GM12878 (cell line): ENCODE measurements around the gene FREM2. TPM values are rescaled to one million over a fixed set of nuclear protein-coding genes. Genes with fewer than 3 reads are reported as not detected.

ENCODE experiments used
- ATAC-seq: fragments of 200-7000 bp; cut with Tn5 transposase; 3 replicates; pipeline ENCODE4 v1.9.1; 2020; ENCODE audit warnings: mild to moderate bottlenecking, moderate library complexity
- BruUV-seq: library from RNA; stranded (reverse); fragments of 400-500 nt; replicated peaks from 2 replicates; lab custom pipeline; 2021; lab: Mats Ljungman, UMichigan
- CTCF ChIA-PET: fragments of 300-600 bp; sonication (Branson Sonifier 250); formaldehyde crosslinking; extraction: SDS; loops from one replicate; lab custom pipeline; 2021; ENCODE audit warnings: inconsistent platforms; lab: Yijun Ruan, JAX
- POLR2A ChIA-PET: fragments of 350-600 bp; formaldehyde crosslinking; extraction: SDS; loops from one replicate; lab custom pipeline; 2021; ENCODE audit warnings: inconsistent platforms; lab: Charles Lee
- RAD21 ChIA-PET: fragments of 300-600 bp; sonication (Branson Sonifier 250); formaldehyde crosslinking; loops from one replicate; lab custom pipeline; 2023; ENCODE audit warnings: antibody characterized with exemption; ENCODE audit not compliant: unreplicated experiment; lab: Charles Lee
- SMC1A ChIA-PET: fragments of 300-600 bp; sonication (Branson Sonifier 250); formaldehyde crosslinking; loops from one replicate; lab custom pipeline; 2023; ENCODE audit not compliant: unreplicated experiment, uncharacterized antibody; lab: Charles Lee
- DNase-seq: peaks from one replicate; pipeline ENCODE4 v3.0.0-alpha.2; 2011; ENCODE audit warnings: low read depth, low spot score
- FAIRE-seq: peaks from 3 replicates; lab custom pipeline; 2011; peaks lifted over from hg19 to GRCh38; lab: Jason Lieb, UNC
- H2AFZ ChIP-seq: 2 replicates; pipeline ENCODE4 v1.6.0; 2011; ENCODE audit warnings: low read depth, low read length, control low read depth; ENCODE audit not compliant: control insufficient read depth
- H3K27ac ChIP-seq: 2 replicates; pipeline ENCODE4 v1.5.1; 2011; ENCODE audit warnings: control low read depth; ENCODE audit not compliant: control insufficient read depth, insufficient read depth
- H3K27me3 ChIP-seq, 2 experiments: replicated peaks in 1 of 2; 2 replicates each; pipeline versions ENCODE4 v1.6.0 to v1.6.1; 2011; ENCODE audit warnings: low read length in 1 of 2; ENCODE audit not compliant: control insufficient read depth in 2 of 2, insufficient read depth in 2 of 2
- H3K36me3 ChIP-seq, 2 experiments: 2 replicates each; pipeline ENCODE4 v1.5.1; 2011; ENCODE audit warnings: low read length in 1 of 2; ENCODE audit not compliant: control insufficient read depth in 2 of 2, insufficient read depth in 2 of 2
- H3K4me1 ChIP-seq: 2 replicates; pipeline ENCODE4 v1.6.1; 2011; ENCODE audit warnings: mild to moderate bottlenecking, low read length, moderate library complexity, mixed read lengths; ENCODE audit not compliant: control insufficient read depth, insufficient read depth
- H3K4me2 ChIP-seq: 2 replicates; pipeline ENCODE4 v1.6.0; 2011; ENCODE audit warnings: control low read depth; ENCODE audit not compliant: control insufficient read depth, insufficient read depth
- H3K4me3 ChIP-seq: fragments of 200-600 bp; sonication (generic); 2 replicates; pipeline ENCODE4 v1.5.1; 2016
- H3K79me2 ChIP-seq: 2 replicates; pipeline ENCODE4 v1.6.0; 2011; ENCODE audit warnings: low read length; ENCODE audit not compliant: control insufficient read depth, insufficient read depth
- H3K9ac ChIP-seq: 2 replicates; pipeline ENCODE4 v1.8.0; 2011; ENCODE audit warnings: low read length, control low read depth, mixed read lengths; ENCODE audit not compliant: control insufficient read depth, insufficient read depth
- H3K9me3 ChIP-seq: replicated peaks from 3 replicates; pipeline ENCODE4 v1.5.1; 2011; ENCODE audit warnings: mild to moderate bottlenecking, low read length; ENCODE audit not compliant: control insufficient read depth, insufficient read depth
- H4K20me1 ChIP-seq: 2 replicates; pipeline ENCODE4 v1.6.0; 2011; ENCODE audit not compliant: control insufficient read depth, insufficient read depth
- ATF2 ChIP-seq: IDR thresholded peaks from 2 replicates; pipeline ENCODE4 v1.6.1; 2012; ENCODE audit warnings: low read length, inconsistent platforms
- ELK1 ChIP-seq: IDR thresholded peaks from 2 replicates; pipeline ENCODE4 v1.6.1; 2012; ENCODE audit warnings: low read depth, low read length, improper control_type of control experiment
- HSF1 ChIP-seq: fragments of 150-350 bp; IDR thresholded peaks from 2 replicates; pipeline ENCODE4 v1.6.1; 2014; ENCODE audit warnings: mild to moderate bottlenecking, low read depth, low read length
- IKZF2 ChIP-seq, 2 experiments: fragments of 450-650 bp; IDR thresholded peaks; 2 replicates each; pipeline ENCODE4 v1.6.1; 2017; ENCODE audit warnings: mild to moderate bottlenecking in 2 of 2, moderate library complexity in 2 of 2
- JUND ChIP-seq: IDR thresholded peaks from 2 replicates; pipeline ENCODE4 v1.6.1; 2012; ENCODE audit warnings: low read depth, mild to moderate bottlenecking, low read length, improper control_type of control experiment, moderate library complexity
- WGBS: methylation state at CpG from one replicate; pipeline ENCODE4 v1.1.6; 2016; ENCODE audit warnings: low lambda C conversion rate; ENCODE audit not compliant: insufficient replicate concordance, insufficient coverage; ENCODE audit errors: missing lambda C conversion rate; 5-methylcytosine and 5-hydroxymethylcytosine counted together
- in situ Hi-C: fragments of 300-500 bp; cut with MboI; formaldehyde crosslinking; loops from 9 replicates; pipeline ENCODE4 v1.14.3; 2018; ENCODE audit warnings: mixed read lengths
- intact Hi-C: fragments of 100-400 bp; cut with micrococcal nuclease; formaldehyde crosslinking; loops from one replicate; pipeline ENCODE4 v1.14.2; 2022; ENCODE audit not compliant: unreplicated experiment
- polyA plus RNA-seq, 11 experiments: library from polyadenylated mRNA; depleted of rRNA in 4 of 11; unstranded in 6 of 11; stranded (reverse) in 5 of 11; fragments of >200 nt; fragmentation: Nextera tagmentation in 4 of 11; fragmentation: Illumina TruSeq in 1 of 11; extraction: Ambion mirVana in 4 of 11; extraction: Trizol in 1 of 11; gene quantifications; 1 replicate in 1 of 11; 2 replicates in 10 of 11; pipeline versions ENCODE4 v1.2.1 to v1.2.3, GENCODE V29; 2011 to 2016; ENCODE audit warnings: inconsistent platforms in 2 of 11, missing spikeins in 2 of 11, low read depth in 1 of 11
- total RNA-seq, 4 experiments: library from RNA; depleted of rRNA in 3 of 4; stranded (reverse); fragments of >200 nt in 3 of 4; fragmentation: Illumina TruSeq in 1 of 4; extraction: Trizol in 1 of 4; gene quantifications; 2 replicates each; pipeline versions ENCODE4 v1.2.1 to v1.2.3, GENCODE V29; 2013 to 2021

The FREM2 gene
- total and polyA plus RNA-seq, 10 of the 15 experiments (the other 5 are each of a cell fraction or from before 2014, with no cell fraction given), result 0.02 to 0.12 (median 0.05) TPM; not detected in 2

GRCh38 chr13:38674208-38674607, 12.7 kb upstream of the FREM2 start:
- ChIA-PET POLR2A (no interaction called here), RAD21 (no interaction called here), SMC1A (no interaction called here), CTCF (no interaction called here)
- H3K4me2 ChIP-seq, result no peak overlapping the region
- TF ChIP-seq IKZF2 (IDR thresholded peaks at IDR 0.05), result no peak
- no peak for TF ChIP-seq HSF1
- no peak for TF ChIP-seq JUND
- TF ChIP-seq ELK1, result no peak
- no peak for TF ChIP-seq ATF2
- no peak overlapping the region for H2AFZ ChIP-seq
- DNase-seq (no peak), ATAC-seq (no peak), FAIRE-seq (no peak)
- no peak overlapping the region for H3K27ac ChIP-seq
- intact Hi-C loops (no loop called here), in situ Hi-C loops (no loop called here)
- H3K27me3 ChIP-seq, result no peaks in the 10 kb centered on the region
- H4K20me1 ChIP-seq, result no peaks in the 10 kb centered on the region
- 19% methylated on average over 4 of the region's 4 CpGs for WGBS
- H3K9ac ChIP-seq, result no peak overlapping the region
- BruUV-seq, result no TSS peak
- no peak overlapping the region for H3K4me3 ChIP-seq
- no peaks in the 10 kb centered on the region for H3K36me3 ChIP-seq
- no peaks in the 10 kb centered on the region for H3K9me3 ChIP-seq
- H3K79me2 ChIP-seq, result no peaks in the 10 kb centered on the region
- H3K4me1 ChIP-seq, result no peaks in the 10 kb centered on the region
